Endothelial cell (in vitro differentiated cells): Measurements from ENCODE around the gene CXorf38. TPM values are rescaled to one million over a fixed set of nuclear protein-coding genes. Genes with fewer than 3 reads are reported as not detected.

Experiments
- DNase-seq: peaks from one replicate; pipeline ENCODE4 v3.0.0; 2021; ENCODE audit warnings: low spot score
- H3K27ac Mint-ChIP-seq: one replicate; pipeline ENCODE4 v1.8.0; 2021; ENCODE audit warnings: mixed read lengths, inconsistent platforms; ENCODE audit not compliant: unreplicated experiment
- H3K27me3 Mint-ChIP-seq: one replicate; pipeline ENCODE4 v1.8.0; 2021; ENCODE audit warnings: mild to moderate bottlenecking, moderate library complexity, mixed read lengths, inconsistent platforms; ENCODE audit not compliant: unreplicated experiment
- H3K36me3 Mint-ChIP-seq: one replicate; pipeline ENCODE4 v1.8.0; 2021; ENCODE audit warnings: mild to moderate bottlenecking, low read depth, mixed read lengths, inconsistent platforms; ENCODE audit not compliant: unreplicated experiment
- H3K4me1 Mint-ChIP-seq: one replicate; pipeline ENCODE4 v1.8.0; 2021; ENCODE audit warnings: mild to moderate bottlenecking, mixed read lengths, inconsistent platforms; ENCODE audit not compliant: unreplicated experiment
- H3K4me3 Mint-ChIP-seq: one replicate; pipeline ENCODE4 v1.8.0; 2021; ENCODE audit warnings: mild to moderate bottlenecking, mixed read lengths, inconsistent platforms; ENCODE audit not compliant: unreplicated experiment
- H3K9me3 Mint-ChIP-seq: one replicate; pipeline ENCODE4 v1.8.0; 2021; ENCODE audit warnings: mixed read lengths, inconsistent platforms; ENCODE audit not compliant: unreplicated experiment
- CTCF ChIP-seq: fragments of 200-600 bp; sonication (generic); IDR thresholded peaks from one replicate; pipeline ENCODE4 v1.5.0; 2021; ENCODE audit warnings: antibody characterized with exemption; ENCODE audit not compliant: unreplicated experiment
- total RNA-seq: library from RNA; stranded (reverse); fragmentation: NEBNext Ultra II Directional; extraction: Animal tissue kit (Norgen Biotek cat#: 25700); gene quantifications from one replicate; pipeline ENCODE4 v1.2.1, GENCODE V29; 2021; ENCODE audit not compliant: unreplicated experiment

CXorf38 gene
- total RNA-seq, 1 donor from 2014 or later, result 9.3 TPM

DNA sequence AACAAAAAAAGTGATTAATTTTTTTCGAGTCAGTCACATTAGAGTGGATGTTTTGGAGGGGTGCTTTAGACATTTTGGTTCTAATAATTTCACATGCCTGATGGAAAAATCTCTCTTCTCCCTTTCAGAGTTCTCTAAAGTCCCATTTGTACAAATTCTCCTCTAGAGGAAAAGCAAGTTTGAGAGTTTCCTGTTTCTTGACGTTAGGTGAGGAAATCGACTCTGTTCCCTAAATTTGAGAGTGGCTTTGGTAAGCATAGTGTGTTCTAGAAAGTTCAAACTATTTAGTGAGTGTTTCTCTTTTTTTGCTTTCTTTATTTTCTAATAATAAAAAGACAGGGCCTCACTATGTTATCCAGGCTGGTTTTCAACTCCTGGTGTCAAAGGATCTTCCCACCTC is 68.2 kb downstream of the CXorf38 start:
- Mint-ChIP-seq H3K4me1 (peaks cover 4% of the 10 kb centered on the region), H3K27me3 (peaks cover 2% of the 10 kb centered on the region), H3K4me3 (no peak overlapping the region), H3K27ac (no peak overlapping the region), H3K9me3 (no peaks in the 10 kb centered on the region), H3K36me3 (no peaks in the 10 kb centered on the region)
- TF ChIP-seq CTCF, result no peak
- DNase-seq, result no peak

DNA sequence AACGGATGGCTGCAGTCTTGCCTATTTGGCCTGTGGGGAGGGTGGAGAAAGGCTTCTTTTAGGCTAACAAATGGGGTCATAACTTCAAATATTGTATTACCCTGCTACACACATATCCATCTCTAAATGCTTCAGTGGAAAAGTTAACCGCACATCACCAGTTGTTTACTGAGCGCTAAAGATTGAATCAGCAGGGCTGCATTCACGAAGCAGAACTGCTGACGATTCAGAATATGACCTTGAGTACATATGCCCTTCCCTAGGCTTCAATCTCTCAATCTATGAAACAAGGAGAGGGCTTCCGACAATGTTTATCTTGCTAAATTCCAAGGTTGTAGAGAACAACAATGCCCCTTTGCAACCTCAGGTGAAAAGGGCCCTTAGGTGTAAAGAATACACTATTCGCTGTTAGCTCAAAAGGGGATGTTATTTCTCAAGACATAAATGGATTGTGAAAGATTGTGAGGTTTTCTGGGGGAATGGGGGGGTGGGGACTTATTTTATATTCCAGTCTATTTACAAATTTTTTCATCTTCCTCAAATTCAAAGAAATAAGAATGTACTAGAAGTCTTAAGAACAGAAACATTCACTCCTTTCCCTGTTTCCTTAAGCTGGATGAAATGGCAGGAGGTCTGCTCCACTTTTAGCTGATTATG is 69.2 kb downstream of the CXorf38 start:
- Mint-ChIP-seq H3K4me1 (peaks cover 4% of the 10 kb centered on the region), H3K9me3 (no peaks in the 10 kb centered on the region), H3K27ac (no peak overlapping the region), H3K36me3 (no peaks in the 10 kb centered on the region), H3K27me3 (peaks cover 2% of the 10 kb centered on the region), H3K4me3 (no peak overlapping the region)
- no peak for DNase-seq
- TF ChIP-seq CTCF, result no peak

Other genes starting within 250 kb of the CXorf38 start
- 85.6 TPM for gene ATP6AP2, start 66.6 kb downstream of the CXorf38 start, total RNA-seq
- not detected for gene MPC1L, start 24.1 kb downstream of the CXorf38 start, total RNA-seq
- gene MED14, start 88.0 kb upstream of the CXorf38 start, total RNA-seq, result 57.6 TPM